Ovary (tissue), 3 donors: ENCODE measurements around the gene CRACR2A.

Experiments used
- CTCF ChIP-seq, 3 donors: fragments of 450-650 bp in 2 of 3; fragments of 200-600 bp in 1 of 3; IDR thresholded peaks; one replicate each; pipeline versions ENCODE4 v1.5.1 to v1.8.0; 2016 to 2022; ENCODE audit warnings: antibody characterized with exemption in 3 of 3, mild to moderate bottlenecking in 1 of 3
- EP300 ChIP-seq: sonication (generic); formaldehyde crosslinking; IDR thresholded peaks from one replicate; pipeline ENCODE4 v1.6.1; 2017; ENCODE audit warnings: antibody characterized with exemption
- POLR2A ChIP-seq: fragments of 450-650 bp; IDR thresholded peaks from one replicate; pipeline ENCODE4 v1.6.1; 2017; ENCODE audit warnings: antibody characterized with exemption, mild to moderate bottlenecking, moderate library complexity
- donor health status: DM: no; HTN: no; CAD: no.

GRCh38 chr12:3624273-3624672, 128.6 kb downstream of the CRACR2A start:
- no peak for TF ChIP-seq CTCF (IDR thresholded peaks at IDR 0.05)
- no peak for TF ChIP-seq POLR2A
- no peak for TF ChIP-seq EP300
